HG03025 (cell line): Measurements from ENCODE around the gene GART.
A peak's percentile ranks its signal among the peaks of the same experiment; 100 is the strongest.
"Not testable (repeated sequence)": the region's sequence is repeated elsewhere in the genome, so short reads cannot be mapped to it uniquely, and the experiment has no call there.

Experiments used
- ATAC-seq: cut with Tn5 transposase; IDR thresholded peaks from one replicate; pipeline ENCODE4 v1.9.1; 2021; ENCODE audit warnings: mild to moderate bottlenecking, moderate library complexity; ENCODE audit not compliant: unreplicated experiment, low FRiP score

GART gene

GRCh38 chr21:33522297-33522952 lies 19.5 kb downstream of the GART start:
- ATAC-seq: no peak

- no peak for ATAC-seq
Observed at GRCh38 chr21:33518899-33519298, 23.0 kb downstream of the GART start.

GRCh38 chr21:33514229-33514628 lies 27.7 kb downstream of the GART start:
- ATAC-seq: no peak

DNA sequence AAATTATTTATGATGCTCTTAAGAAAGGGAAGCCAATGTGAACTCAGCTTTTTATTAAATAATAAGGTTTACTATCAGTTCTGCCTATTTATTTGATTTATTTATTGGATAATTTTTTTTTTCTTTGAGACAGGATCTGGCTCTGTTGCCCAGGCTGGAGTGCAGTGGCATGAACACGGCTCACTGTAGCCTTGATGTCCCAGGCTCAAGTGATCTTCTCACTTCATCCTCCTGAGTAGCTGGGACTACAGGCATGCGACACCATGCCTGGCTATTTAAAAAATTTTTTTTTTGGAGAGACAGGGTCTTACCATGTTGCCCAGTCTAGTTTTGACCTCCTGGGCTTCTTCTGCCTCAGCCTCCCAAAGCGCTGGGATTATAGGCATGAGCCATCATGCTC lies 29.4 kb downstream of the GART start:
- ATAC-seq: no peak

- ATAC-seq: no peak
Observed at GRCh38 chr21:33511639-33512038, 30.3 kb downstream of the GART start.

DNA sequence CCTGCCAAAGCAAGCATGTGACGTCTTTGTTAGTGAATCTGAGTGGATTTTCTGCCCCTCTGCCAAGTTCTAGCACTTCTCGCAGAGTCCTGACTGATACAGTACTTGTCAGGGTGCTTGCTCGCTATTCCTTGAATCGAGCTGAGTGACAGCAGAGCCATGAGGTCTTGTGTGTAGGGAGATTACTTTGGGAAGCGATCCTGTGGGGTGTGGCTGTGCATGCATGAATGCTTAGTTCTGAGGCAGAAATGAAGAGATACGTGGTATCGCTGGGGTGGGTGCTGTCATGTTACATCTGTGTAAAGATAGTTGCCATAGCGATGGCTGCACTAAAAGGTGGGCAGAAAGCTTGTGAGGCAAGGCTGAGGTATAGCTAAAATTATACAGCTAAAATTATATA lies 31.1 kb downstream of the GART start:
- no peak for ATAC-seq

DNA sequence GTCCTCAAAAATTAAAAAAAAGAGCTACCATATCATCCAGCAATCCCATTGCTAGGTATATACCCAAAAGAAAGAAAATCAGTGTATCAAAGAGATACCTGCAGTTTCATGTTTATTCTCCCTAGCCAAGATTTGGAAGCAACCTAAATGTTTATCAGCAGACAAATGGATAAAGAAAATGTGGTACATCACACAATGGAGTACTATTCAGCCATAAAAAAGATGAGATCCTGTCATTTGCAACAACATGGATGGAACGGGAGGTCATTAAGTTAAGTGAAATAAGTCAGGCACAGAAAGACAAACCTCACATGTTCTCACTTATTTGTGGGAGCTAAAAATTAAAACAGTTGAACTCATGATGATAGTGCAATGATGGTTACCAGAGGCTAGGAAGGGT lies 34.9 kb downstream of the GART start:
- ATAC-seq: not testable (repeated sequence)

- ATAC-seq: no peak
Observed at GRCh38 chr21:33505833-33506232, 36.1 kb downstream of the GART start.

GRCh38 chr21:33496345-33496744 lies 45.6 kb downstream of the GART start:
- no peak for ATAC-seq

- ATAC-seq: no peak
Observed at GRCh38 chr21:33495743-33496142, 46.2 kb downstream of the GART start.

DNA sequence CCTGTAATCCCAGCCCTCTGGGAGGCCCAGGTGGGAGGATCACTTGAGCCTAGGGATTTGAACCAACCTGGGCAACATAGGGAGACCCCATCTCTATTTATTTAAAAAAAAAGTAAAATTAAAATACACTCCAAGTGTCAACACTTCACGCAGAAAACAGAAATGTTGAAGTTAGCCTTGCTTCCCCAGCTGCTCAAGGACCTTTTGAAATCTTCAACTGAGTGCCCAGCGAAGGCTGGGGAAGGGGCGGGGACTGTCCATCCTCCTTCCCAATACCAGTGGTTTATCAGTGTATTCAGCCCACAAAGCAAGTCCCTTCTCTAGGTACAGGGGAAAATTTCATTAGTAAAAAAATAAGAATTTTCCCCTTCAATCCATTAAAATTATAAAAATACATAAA lies 48.2 kb downstream of the GART start:
- no peak for ATAC-seq

- ATAC-seq: no peak
Observed at GRCh38 chr21:33492571-33492970, 49.3 kb downstream of the GART start.

- ATAC-seq: peak; percentile 86
Observed at GRCh38 chr21:33491373-33492102, 50.4 kb downstream of the GART start, which contains the start of gene DNAJC28. TSS of gene DNAJC28 (minus strand) at chr21:33491716. CDS start at chr21:33489393, 2,323 bp downstream.

GRCh38 chr21:33490991-33491372 lies 50.9 kb downstream of the GART start:
- no peak for ATAC-seq

- no peak for ATAC-seq
Observed at GRCh38 chr21:33488936-33489335, 53.0 kb downstream of the GART start.

DNA sequence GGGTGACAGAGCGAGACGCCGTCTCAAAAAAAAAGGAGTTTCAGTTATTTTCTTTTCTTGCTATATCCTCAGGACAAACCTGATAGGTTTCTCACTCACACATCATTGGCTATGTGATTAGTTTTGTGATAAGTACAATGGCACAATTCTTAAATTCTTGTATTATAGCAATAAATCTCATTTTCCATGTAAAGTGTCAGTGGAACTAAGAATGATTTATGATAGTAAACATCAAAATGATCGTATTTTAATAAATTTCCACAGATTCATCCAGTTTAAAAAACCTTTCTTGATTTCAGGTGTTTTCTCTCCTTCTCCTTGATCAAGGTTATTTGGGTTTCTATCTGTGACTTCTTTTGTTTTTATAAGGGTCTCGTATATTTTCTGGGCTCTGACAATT lies 53.9 kb downstream of the GART start:
- ATAC-seq: no peak

GRCh38 chr21:33481314-33481943 lies 60.5 kb downstream of the GART start:
- ATAC-seq: no peak

DNA sequence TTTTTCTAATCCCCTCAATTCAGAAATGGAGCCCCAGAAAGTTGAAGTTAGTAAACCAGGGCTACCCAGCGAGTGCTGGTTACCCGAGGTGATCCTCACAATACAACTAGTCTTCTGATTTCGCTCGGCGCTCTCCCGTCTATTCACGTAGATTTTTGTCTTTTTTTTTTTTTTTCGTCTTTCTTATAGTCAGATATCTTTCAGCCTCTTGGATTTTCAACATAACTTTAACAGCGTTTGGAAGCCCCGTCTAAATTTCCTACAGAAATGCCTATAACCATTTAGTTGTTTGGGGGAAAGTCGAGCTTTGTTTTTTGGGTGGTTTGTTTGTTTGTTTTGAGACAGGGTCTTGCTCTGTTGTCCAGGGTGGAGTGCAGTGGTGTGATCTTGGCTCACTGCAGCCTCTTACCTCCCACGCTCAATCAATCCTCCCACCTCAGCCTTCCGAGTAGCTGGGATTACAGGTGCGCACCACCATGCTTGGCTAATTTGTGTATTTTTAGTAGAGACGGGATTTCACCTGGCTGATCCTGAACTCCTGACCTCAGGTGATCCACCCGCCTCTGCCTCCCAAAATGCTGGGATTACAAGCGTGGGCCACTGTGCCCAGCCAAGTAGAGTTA lies 61.3 kb downstream of the GART start:
- ATAC-seq: no peak

DNA sequence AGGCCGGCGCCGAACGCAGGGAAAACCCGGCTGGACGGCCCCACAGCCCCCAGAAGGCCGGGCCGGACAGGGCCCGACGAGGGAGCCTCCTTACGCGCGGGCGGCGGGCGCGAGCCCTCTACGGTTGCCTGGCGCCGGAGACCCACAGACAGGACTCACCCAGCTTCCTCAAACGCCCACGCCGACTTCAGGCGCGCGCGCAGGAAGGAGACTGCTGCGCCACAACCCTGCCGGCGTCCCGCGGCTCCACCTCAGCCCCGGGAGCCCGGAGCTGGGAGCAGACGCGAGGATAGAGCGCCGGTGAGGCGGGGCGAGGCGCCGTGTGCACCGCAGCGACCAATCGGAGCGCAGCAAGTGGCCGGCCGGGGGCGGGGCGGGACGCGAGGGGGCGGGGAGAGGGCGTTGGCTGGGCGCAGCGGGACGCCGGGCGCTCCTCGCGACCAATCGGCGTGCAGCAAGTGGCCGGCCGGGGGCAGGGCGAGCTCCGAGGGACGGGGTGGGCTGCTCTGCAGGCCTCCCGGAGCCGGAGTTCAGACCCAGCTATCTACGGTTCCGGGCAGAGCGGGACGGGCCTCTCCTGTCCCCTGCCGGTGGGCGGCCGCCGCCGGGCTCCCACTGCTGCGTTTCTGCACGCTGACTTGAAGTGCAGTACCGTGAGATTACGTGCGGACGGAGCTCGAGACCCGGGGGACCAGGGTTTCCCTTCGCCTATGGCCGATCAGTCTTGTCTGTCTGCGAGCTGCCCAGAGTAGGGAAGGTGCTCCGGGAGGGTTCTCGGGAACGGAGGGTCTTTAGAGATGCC lies 62.0 kb downstream of the GART start, which contains the start of gene TMEM50B:
TMEM50B (minus strand) TSS at position 296 of the 802 bp plus-strand sequence. CDS start 11,089 bp downstream, outside the sequence.
- peak; percentile 78 for ATAC-seq

GRCh38 chr21:33478935-33479678 lies 62.8 kb downstream of the GART start:
- peak; percentile 21 for ATAC-seq
